Left lung (tissue), 10 donors: ENCODE data around the gene ASB4. TPM values are rescaled to one million over a fixed set of nuclear protein-coding genes. Genes with fewer than 3 reads are reported as not detected.

ENCODE experiments used
- ATAC-seq: fragments of 200-7000 bp; cut with Tn5 transposase; one replicate; pipeline ENCODE4 v1.9.1; 2020; ENCODE audit warnings: moderate library complexity
- DNase-seq, 4 donors: peaks; one replicate each; pipeline ENCODE4 v3.0.0-alpha.2; 2013 to 2020
- H3K27ac ChIP-seq, 2 donors: fragments of 200-600 bp; sonication (generic) in 1 of 2; one replicate each; pipeline versions ENCODE4 v1.5.0 to v1.8.0; 2020 to 2021
- H3K27me3 ChIP-seq, 2 donors: fragments of 200-600 bp; sonication (generic) in 1 of 2; one replicate each; pipeline versions ENCODE4 v1.5.0 to v1.8.0; 2020 to 2021
- H3K36me3 ChIP-seq, 2 donors: fragments of 200-600 bp; sonication (generic) in 1 of 2; one replicate each; pipeline versions ENCODE4 v1.5.0 to v1.8.0; 2020 to 2021
- H3K4me1 ChIP-seq, 2 donors: fragments of 200-600 bp; one replicate each; pipeline ENCODE4 v1.8.0; 2021
- H3K4me3 ChIP-seq, 2 donors: fragments of 200-600 bp; sonication (generic) in 1 of 2; one replicate each; pipeline versions ENCODE4 v1.5.0 to v1.8.0; 2020 to 2021; ENCODE audit warnings: mild to moderate bottlenecking in 1 of 2
- H3K9me3 ChIP-seq, 2 donors: fragments of 200-600 bp; sonication (generic) in 1 of 2; one replicate each; pipeline versions ENCODE4 v1.5.0 to v1.8.0; 2020 to 2021
- intact Hi-C, 2 donors: fragments of 100-400 bp; cut with DNase I; formaldehyde crosslinking; loops; one replicate each; pipeline versions ENCODE4 v1.11.2 to v1.14.2; 2022
- polyA plus RNA-seq, 6 donors: library from polyadenylated mRNA; unstranded; fragments of 120-200 nt; gene quantifications; one replicate each; pipeline ENCODE4 v1.2.1, GENCODE V29; 2013; ENCODE audit not compliant: insufficient read length in 6 of 6
- total RNA-seq, 2 donors: library from RNA; stranded (reverse); fragmentation: NEBNext Ultra II Directional; extraction: Animal tissue kit (Norgen Biotek cat#: 25700); gene quantifications; one replicate each; pipeline ENCODE4 v1.2.1, GENCODE V29; 2021
- TF ChIP-seq, protein P1 (sequence below), 2 donors: fragments of 200-600 bp; sonication (generic) in 1 of 2; IDR thresholded peaks; one replicate each; pipeline versions ENCODE4 v1.5.0 to v1.8.0; 2021; ENCODE audit warnings: antibody characterized with exemption in 2 of 2
- donor health status: DM: no; HTN: yes; CAD: no.
- donor health status: DM: no; HTN: no; CAD: no.

Gene ASB4
- total and polyA plus RNA-seq, 8 donors, result 0.10 to 1.6 (median 0.87) TPM

DNA sequence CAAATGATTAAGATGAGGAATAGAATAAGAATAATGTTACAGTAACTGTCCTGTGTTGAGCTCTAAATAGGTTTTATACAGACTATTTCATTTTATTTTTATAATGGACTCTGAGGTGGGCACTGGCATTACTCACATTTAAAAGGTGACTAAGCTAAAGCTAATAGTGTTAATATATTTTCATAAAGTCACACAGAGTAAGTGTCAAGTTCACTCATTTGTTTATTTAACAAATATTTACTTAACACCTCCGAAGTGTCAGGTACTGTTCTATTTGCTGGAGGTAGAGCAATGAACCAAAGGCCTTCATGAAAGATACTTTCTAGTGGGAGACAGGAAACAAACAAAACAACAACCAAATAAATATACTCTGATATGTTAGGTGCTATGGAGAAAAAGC is 44.0 kb downstream of the ASB4 start:
- ATAC-seq, result peak; percentile 24
- intact Hi-C loops, result loop anchor here (5.0 to 10.0 kb wide), 2 partner anchors 155 to 158 kb away; no protein-coding TSS in a partner anchor

GRCh38 chr7:95530881-95531280 is 45.1 kb downstream of the ASB4 start:
- TF ChIP-seq, protein P1, sequence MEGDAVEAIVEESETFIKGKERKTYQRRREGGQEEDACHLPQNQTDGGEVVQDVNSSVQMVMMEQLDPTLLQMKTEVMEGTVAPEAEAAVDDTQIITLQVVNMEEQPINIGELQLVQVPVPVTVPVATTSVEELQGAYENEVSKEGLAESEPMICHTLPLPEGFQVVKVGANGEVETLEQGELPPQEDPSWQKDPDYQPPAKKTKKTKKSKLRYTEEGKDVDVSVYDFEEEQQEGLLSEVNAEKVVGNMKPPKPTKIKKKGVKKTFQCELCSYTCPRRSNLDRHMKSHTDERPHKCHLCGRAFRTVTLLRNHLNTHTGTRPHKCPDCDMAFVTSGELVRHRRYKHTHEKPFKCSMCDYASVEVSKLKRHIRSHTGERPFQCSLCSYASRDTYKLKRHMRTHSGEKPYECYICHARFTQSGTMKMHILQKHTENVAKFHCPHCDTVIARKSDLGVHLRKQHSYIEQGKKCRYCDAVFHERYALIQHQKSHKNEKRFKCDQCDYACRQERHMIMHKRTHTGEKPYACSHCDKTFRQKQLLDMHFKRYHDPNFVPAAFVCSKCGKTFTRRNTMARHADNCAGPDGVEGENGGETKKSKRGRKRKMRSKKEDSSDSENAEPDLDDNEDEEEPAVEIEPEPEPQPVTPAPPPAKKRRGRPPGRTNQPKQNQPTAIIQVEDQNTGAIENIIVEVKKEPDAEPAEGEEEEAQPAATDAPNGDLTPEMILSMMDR (IDR thresholded peaks at IDR 0.05), result no peak
- H3K9me3 ChIP-seq, result no peaks in the 10 kb centered on the region
- no peak for ATAC-seq
- intact Hi-C loops, result loop anchor here in 1 of 2 donors (10.0 kb wide), 1 partner anchor 154 kb away; no protein-coding TSS in a partner anchor
- no peaks in the 10 kb centered on the region for H3K36me3 ChIP-seq
- DNase-seq, result no peak
- no peaks in the 10 kb centered on the region for H3K27me3 ChIP-seq
- H3K27ac ChIP-seq, result no peak overlapping the region
- no peak overlapping the region for H3K4me3 ChIP-seq
- H3K4me1 ChIP-seq, result peaks cover 0 to 4% of the 10 kb centered on the region in 2 donors

More for the DNA sequence above, 44.0 kb downstream of the ASB4 start:
- no peaks in the 10 kb centered on the region for H3K27me3 ChIP-seq
- H3K27ac ChIP-seq, result no peak overlapping the region
- H3K4me1 ChIP-seq, result peaks cover 0 to 4% of the 10 kb centered on the region in 2 donors
- H3K36me3 ChIP-seq, result no peaks in the 10 kb centered on the region
- DNase-seq, result no peak
- TF ChIP-seq, protein P1 (IDR thresholded peaks at IDR 0.05), result no peak
- no peak overlapping the region for H3K4me3 ChIP-seq
- no peaks in the 10 kb centered on the region for H3K9me3 ChIP-seq

GRCh38 chr7:95531605-95532219 is 46.0 kb downstream of the ASB4 start:
- ATAC-seq (no peak), DNase-seq (no peak)
- H3K4me1 ChIP-seq, result peaks cover 0 to 4% of the 10 kb centered on the region in 2 donors
- no peak overlapping the region for H3K4me3 ChIP-seq
- no peak overlapping the region for H3K27ac ChIP-seq
- TF ChIP-seq, protein P1 (IDR thresholded peaks at IDR 0.05), result no peak
- no peaks in the 10 kb centered on the region for H3K27me3 ChIP-seq
- intact Hi-C loops, result loop anchor here in 1 of 2 donors (10.0 kb wide), 1 partner anchor 153 kb away; no protein-coding TSS in a partner anchor
- H3K36me3 ChIP-seq, result no peaks in the 10 kb centered on the region
- no peaks in the 10 kb centered on the region for H3K9me3 ChIP-seq

GRCh38 chr7:95534796-95535195 is 49.1 kb downstream of the ASB4 start:
- no peak overlapping the region for H3K27ac ChIP-seq
- ATAC-seq, result no peak
- TF ChIP-seq, protein P1 (IDR thresholded peaks at IDR 0.05), result no peak
- no peaks in the 10 kb centered on the region for H3K4me1 ChIP-seq
- H3K27me3 ChIP-seq, result no peaks in the 10 kb centered on the region
- H3K9me3 ChIP-seq, result no peaks in the 10 kb centered on the region
- intact Hi-C loops, result loop anchor here in 1 of 2 donors (10.0 kb wide), 1 partner anchor 150 kb away; no protein-coding TSS in a partner anchor
- no peak overlapping the region for H3K4me3 ChIP-seq
- DNase-seq, result no peak
- H3K36me3 ChIP-seq, result no peaks in the 10 kb centered on the region

GRCh38 chr7:95535662-95536061 is 49.9 kb downstream of the ASB4 start:
- TF ChIP-seq, protein P1 (IDR thresholded peaks at IDR 0.05), result no peak
- no peak overlapping the region for H3K27ac ChIP-seq
- DNase-seq, result no peak
- H3K27me3 ChIP-seq, result no peaks in the 10 kb centered on the region
- H3K36me3 ChIP-seq, result no peaks in the 10 kb centered on the region
- intact Hi-C loops, result loop anchor here in 1 of 2 donors (10.0 kb wide), 1 partner anchor 149 kb away; no protein-coding TSS in a partner anchor
- H3K4me3 ChIP-seq, result no peak overlapping the region
- no peaks in the 10 kb centered on the region for H3K9me3 ChIP-seq
- no peak for ATAC-seq
- H3K4me1 ChIP-seq, result no peaks in the 10 kb centered on the region
